Memory B cell (primary cell): Measurements from ENCODE around the gene FOXP1.

Source experiments
- ATAC-seq: fragments of 150-1000 bp; cut with Tn5 transposase; 2 replicates; pipeline ENCODE4 v1.10.0; 2021; ENCODE audit warnings: low read depth, mild to moderate bottlenecking, moderate library complexity
- DNase-seq, 2 donors: peaks; one replicate each; pipeline ENCODE4 v3.0.0; 2022; ENCODE audit warnings: low spot score in 2 of 2
- H3K27ac Mint-ChIP-seq: one replicate; pipeline ENCODE4 v1.8.0; 2022; ENCODE audit warnings: mild to moderate bottlenecking, moderate library complexity, mixed read lengths
- H3K27me3 Mint-ChIP-seq: one replicate; pipeline ENCODE4 v1.8.0; 2022; ENCODE audit warnings: mixed read lengths
- H3K36me3 Mint-ChIP-seq: one replicate; pipeline ENCODE4 v1.8.0; 2022; ENCODE audit warnings: mild to moderate bottlenecking, mixed read lengths
- H3K4me1 Mint-ChIP-seq: one replicate; pipeline ENCODE4 v1.8.0; 2022; ENCODE audit warnings: mixed read lengths
- H3K4me3 Mint-ChIP-seq: one replicate; pipeline ENCODE4 v1.8.0; 2022; ENCODE audit warnings: mild to moderate bottlenecking, moderate library complexity, mixed read lengths
- H3K9me3 Mint-ChIP-seq: one replicate; pipeline ENCODE4 v1.8.0; 2022; ENCODE audit warnings: mixed read lengths

Gene FOXP1

DNA sequence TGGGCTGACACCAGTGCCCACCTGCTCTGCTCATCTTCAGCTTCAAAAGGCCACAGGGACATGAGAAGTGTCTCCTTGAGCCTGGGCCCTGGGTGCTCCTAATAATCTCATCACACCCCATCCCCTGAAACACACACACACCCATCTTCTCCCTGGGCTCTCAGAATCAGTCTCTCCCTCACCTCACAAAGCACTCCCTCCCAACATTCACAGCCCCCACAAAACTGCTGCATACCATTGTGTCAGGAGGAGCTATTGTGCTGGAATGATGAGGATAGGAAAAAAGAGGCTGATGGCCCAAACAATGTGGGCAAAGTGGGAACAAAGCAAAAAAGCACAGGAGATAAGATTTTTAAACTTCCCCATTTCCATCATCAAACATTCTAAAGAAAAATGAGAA, 16.8 kb downstream of the FOXP1 start:
- DNase-seq (no peak), ATAC-seq (no peak)
- Mint-ChIP-seq H3K27me3 (peaks cover 21% of the 10 kb centered on the region), H3K9me3 (no peaks in the 10 kb centered on the region), H3K27ac (no peak overlapping the region), H3K36me3 (no peaks in the 10 kb centered on the region), H3K4me1 (peaks cover 35% of the 10 kb centered on the region), H3K4me3 (no peak overlapping the region)

- Mint-ChIP-seq H3K27me3 (peaks cover 21% of the 10 kb centered on the region), H3K27ac (no peak overlapping the region), H3K4me1 (peaks cover 35% of the 10 kb centered on the region), H3K4me3 (no peak overlapping the region), H3K36me3 (no peaks in the 10 kb centered on the region), H3K9me3 (no peaks in the 10 kb centered on the region)
- no peak for DNase-seq
- no peak for ATAC-seq
These were observed 17.6 kb downstream of the FOXP1 start for GRCh38 chr3:71565976-71566375.

DNA sequence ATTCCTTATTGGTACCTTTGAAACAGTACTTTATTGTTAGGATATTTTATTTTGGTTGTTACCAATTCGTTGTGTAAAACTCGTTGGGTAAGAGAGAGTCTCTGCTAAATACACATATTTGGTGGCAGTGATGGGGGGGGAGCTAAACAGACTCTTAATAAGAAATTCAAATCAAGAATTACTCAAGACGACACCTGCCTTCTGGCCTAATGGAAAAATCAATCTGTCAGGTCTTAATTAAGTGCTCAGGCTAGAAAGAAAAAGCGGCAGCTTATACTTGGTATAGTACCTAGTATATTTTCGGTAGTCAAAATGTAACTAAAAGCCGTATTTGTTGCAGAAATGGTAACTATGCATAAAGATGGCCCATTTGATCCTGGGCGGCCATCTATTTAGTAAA, 18.2 kb downstream of the FOXP1 start:
- H3K36me3 Mint-ChIP-seq = no peaks in the 10 kb centered on the region
- peaks cover 35% of the 10 kb centered on the region for H3K4me1 Mint-ChIP-seq
- no peak for DNase-seq
- H3K27ac Mint-ChIP-seq = no peak overlapping the region
- H3K27me3 Mint-ChIP-seq = peaks cover 21% of the 10 kb centered on the region
- ATAC-seq = no peak
- H3K4me3 Mint-ChIP-seq = no peak overlapping the region
- no peaks in the 10 kb centered on the region for H3K9me3 Mint-ChIP-seq

GRCh38 chr3:71564361-71564760, 19.2 kb downstream of the FOXP1 start:
- Mint-ChIP-seq H3K4me3 (peak overlapping the region; percentile 63), H3K4me1 (peaks cover 35% of the 10 kb centered on the region), H3K9me3 (no peaks in the 10 kb centered on the region), H3K27ac (peak overlapping the region; percentile 53), H3K27me3 (peaks cover 20% of the 10 kb centered on the region), H3K36me3 (peaks cover 2% of the 10 kb centered on the region)
- DNase-seq (no peak), ATAC-seq (peak; percentile 34)

DNA sequence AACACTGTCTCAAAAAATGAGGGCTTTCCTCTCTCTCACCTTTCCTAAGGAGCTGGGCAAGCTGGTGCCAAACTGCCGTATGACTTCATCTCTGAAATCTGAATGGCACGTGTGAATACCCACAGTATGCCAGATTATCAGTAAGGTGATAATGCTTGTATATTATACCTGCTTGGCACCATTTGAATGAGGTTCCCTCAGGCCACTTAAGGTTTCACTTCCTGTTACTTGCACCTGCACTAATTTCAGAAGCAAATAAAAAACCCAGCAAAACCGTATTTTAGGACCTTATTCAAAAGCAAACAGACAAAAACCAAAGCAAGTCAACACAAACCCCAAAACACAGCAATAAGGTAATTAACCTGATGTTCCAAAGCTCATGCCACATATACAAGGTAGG, 19.7 kb downstream of the FOXP1 start:
- Mint-ChIP-seq H3K4me3 (peak overlapping the region; percentile 63), H3K36me3 (peaks cover 2% of the 10 kb centered on the region), H3K4me1 (peaks cover 32% of the 10 kb centered on the region), H3K9me3 (no peaks in the 10 kb centered on the region), H3K27me3 (peaks cover 16% of the 10 kb centered on the region), H3K27ac (peak overlapping the region; percentile 53)
- DNase-seq (peak in 1 of 2 donors; percentile 59), ATAC-seq (peak; percentile 93)

GRCh38 chr3:71562938-71563337, 20.6 kb downstream of the FOXP1 start:
- ATAC-seq (no peak), DNase-seq (no peak)
- Mint-ChIP-seq H3K4me1 (peaks cover 29% of the 10 kb centered on the region), H3K9me3 (no peaks in the 10 kb centered on the region), H3K27ac (no peak overlapping the region), H3K36me3 (peaks cover 2% of the 10 kb centered on the region), H3K27me3 (peaks cover 16% of the 10 kb centered on the region), H3K4me3 (no peak overlapping the region)

- no peak for ATAC-seq
- Mint-ChIP-seq H3K4me3 (no peak overlapping the region), H3K9me3 (no peaks in the 10 kb centered on the region), H3K27me3 (peaks cover 8% of the 10 kb centered on the region), H3K36me3 (peaks cover 7% of the 10 kb centered on the region), H3K27ac (no peak overlapping the region), H3K4me1 (peaks cover 22% of the 10 kb centered on the region)
- DNase-seq = no peak
These were observed 22.9 kb downstream of the FOXP1 start for GRCh38 chr3:71560665-71561064.

DNA sequence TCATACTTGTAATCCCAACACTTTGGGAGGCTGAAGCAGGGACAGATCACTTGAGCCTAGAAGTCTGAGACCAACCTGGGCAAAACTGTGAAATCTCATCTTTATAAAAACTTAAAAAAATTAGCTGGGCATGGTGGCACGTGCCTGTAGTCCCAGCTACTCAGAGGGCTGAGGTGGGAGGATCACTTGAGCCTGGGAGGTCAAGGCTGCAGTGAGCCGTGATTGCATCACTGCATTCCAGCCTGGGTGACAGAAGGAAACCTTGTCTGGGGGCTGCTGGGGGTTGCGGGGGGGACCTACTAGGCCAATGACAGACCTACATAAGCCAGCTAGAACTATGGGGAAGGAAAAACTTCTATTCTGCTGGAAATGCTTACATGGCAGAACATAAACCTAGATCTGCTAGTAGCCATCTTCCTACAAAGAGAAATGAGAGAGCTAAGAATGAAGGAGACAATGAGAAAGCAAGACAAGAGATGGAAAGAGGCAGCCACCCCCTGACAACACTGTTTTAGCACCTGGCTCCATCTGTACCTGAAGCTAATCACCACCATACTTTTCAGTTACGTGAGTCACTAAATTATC, 23.9 kb downstream of the FOXP1 start:
- Mint-ChIP-seq H3K27ac (no peak overlapping the region), H3K27me3 (peaks cover 4% of the 10 kb centered on the region), H3K4me3 (no peak overlapping the region), H3K9me3 (no peaks in the 10 kb centered on the region), H3K4me1 (peaks cover 18% of the 10 kb centered on the region), H3K36me3 (peaks cover 7% of the 10 kb centered on the region)
- ATAC-seq (no peak), DNase-seq (no peak)

DNA sequence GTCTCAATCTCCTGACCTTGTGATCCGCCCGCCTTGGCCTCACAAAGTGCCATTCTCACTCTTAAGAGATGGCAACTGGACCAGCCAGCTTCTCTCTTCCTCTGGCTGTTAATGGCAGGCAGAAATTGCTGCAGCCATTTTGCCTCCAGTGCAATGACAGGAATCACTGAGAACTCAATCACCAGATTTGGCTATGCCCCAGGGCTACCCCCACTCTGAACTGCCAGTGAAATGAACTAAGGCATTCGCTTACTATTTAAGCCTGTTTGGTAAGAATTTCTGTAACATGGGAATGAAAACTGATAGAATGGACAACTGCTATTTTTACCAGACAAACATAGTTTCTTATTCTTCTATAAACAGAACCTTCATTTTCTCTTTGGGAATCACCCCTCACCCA, 24.5 kb downstream of the FOXP1 start:
- H3K4me3 Mint-ChIP-seq = no peak overlapping the region
- no peak for DNase-seq
- no peak overlapping the region for H3K27ac Mint-ChIP-seq
- ATAC-seq = no peak
- H3K36me3 Mint-ChIP-seq = peaks cover 7% of the 10 kb centered on the region
- no peaks in the 10 kb centered on the region for H3K9me3 Mint-ChIP-seq
- peaks cover 12% of the 10 kb centered on the region for H3K4me1 Mint-ChIP-seq
- H3K27me3 Mint-ChIP-seq = peaks cover 4% of the 10 kb centered on the region

- H3K36me3 Mint-ChIP-seq = peaks cover 5% of the 10 kb centered on the region
- no peak overlapping the region for H3K4me3 Mint-ChIP-seq
- ATAC-seq (no peak), DNase-seq (no peak)
- peaks cover 2% of the 10 kb centered on the region for H3K4me1 Mint-ChIP-seq
- H3K9me3 Mint-ChIP-seq = no peaks in the 10 kb centered on the region
- H3K27me3 Mint-ChIP-seq = peaks cover 2% of the 10 kb centered on the region
- H3K27ac Mint-ChIP-seq = no peak overlapping the region
These were observed 28.9 kb downstream of the FOXP1 start for GRCh38 chr3:71554649-71555048.

GRCh38 chr3:71551311-71551919, 32.1 kb downstream of the FOXP1 start:
- Mint-ChIP-seq H3K36me3 (peaks cover 1% of the 10 kb centered on the region), H3K27me3 (peaks cover 2% of the 10 kb centered on the region), H3K4me3 (no peak overlapping the region), H3K9me3 (no peaks in the 10 kb centered on the region), H3K27ac (no peak overlapping the region), H3K4me1 (peaks cover 2% of the 10 kb centered on the region)
- DNase-seq (no peak), ATAC-seq (no peak)

DNA sequence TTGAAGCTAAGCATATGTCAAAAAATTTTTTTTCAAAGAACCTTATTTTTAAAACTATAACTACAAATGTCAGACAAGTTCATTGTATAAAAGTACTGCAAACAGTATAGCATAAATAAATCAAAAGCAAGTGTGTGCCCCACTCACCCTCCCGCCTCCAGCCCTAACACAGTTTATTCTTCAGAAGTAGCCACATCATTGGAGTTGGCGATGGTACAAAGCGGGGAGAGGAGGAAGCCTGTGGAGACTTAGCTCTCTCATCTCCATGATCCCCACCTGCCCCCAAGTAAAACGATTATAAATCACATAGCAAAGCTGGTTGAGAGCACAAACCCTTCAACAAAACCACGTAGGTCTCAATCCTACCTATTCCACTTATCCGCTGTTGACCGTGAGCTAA, 33.6 kb downstream of the FOXP1 start:
- no peak for DNase-seq
- H3K9me3 Mint-ChIP-seq = no peaks in the 10 kb centered on the region
- H3K4me1 Mint-ChIP-seq = no peaks in the 10 kb centered on the region
- H3K27ac Mint-ChIP-seq = no peak overlapping the region
- peaks cover 1% of the 10 kb centered on the region for H3K36me3 Mint-ChIP-seq
- no peak overlapping the region for H3K4me3 Mint-ChIP-seq
- ATAC-seq = no peak
- peaks cover 2% of the 10 kb centered on the region for H3K27me3 Mint-ChIP-seq

GRCh38 chr3:71548705-71549384, 34.7 kb downstream of the FOXP1 start:
- Mint-ChIP-seq H3K4me1 (no peaks in the 10 kb centered on the region), H3K36me3 (peaks cover 1% of the 10 kb centered on the region), H3K27me3 (peaks cover 2% of the 10 kb centered on the region), H3K9me3 (no peaks in the 10 kb centered on the region), H3K4me3 (no peak overlapping the region), H3K27ac (no peak overlapping the region)
- ATAC-seq = no peak
- DNase-seq = no peak

GRCh38 chr3:71547249-71548198, 36.0 kb downstream of the FOXP1 start:
- Mint-ChIP-seq H3K27ac (no peak overlapping the region), H3K36me3 (peaks cover 1% of the 10 kb centered on the region), H3K4me3 (no peak overlapping the region), H3K4me1 (peaks cover 5% of the 10 kb centered on the region), H3K27me3 (peaks cover 4% of the 10 kb centered on the region), H3K9me3 (no peaks in the 10 kb centered on the region)
- ATAC-seq (no peak), DNase-seq (no peak)
